Measurements from ENCODE around the gene AFMID. TPM values are rescaled to one million over a fixed set of nuclear protein-coding genes. Genes with fewer than 3 reads are reported as not detected.

AFMID gene
- total and polyA plus RNA-seq, 2 donors (not counting 3 experiments of a cell fraction or from before 2014, with no cell fraction given): 33.5 to 42.9 TPM

DNA sequence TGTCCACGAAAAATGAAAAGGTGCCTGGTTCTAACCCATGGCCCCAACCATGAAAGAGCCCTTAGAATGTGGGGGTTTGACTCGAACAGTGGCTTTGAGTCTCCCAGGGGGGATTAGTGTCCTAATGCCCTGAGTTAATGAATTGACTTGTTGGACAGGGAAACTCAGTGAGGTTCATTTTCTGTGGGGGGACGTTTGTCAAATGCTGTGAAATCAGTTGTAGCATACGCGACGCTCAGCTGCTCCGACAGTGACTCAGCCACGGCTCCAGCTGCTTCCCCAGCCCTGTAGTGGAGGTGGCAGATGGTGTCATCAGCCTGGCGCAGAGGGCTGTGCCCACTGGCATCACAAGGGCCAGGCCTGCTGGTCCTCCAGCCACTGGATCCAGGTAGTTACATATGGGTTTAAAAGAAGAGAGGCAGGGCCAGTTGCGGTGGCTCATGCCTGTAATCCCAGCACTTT, 40.3 kb downstream of the AFMID start:
- Histone ChIP-seq H3K9me1 (replicated peaks; ENCODE audit: control insufficient read depth, extremely low read depth, insufficient read depth, low read length) (no peaks in the 10 kb centered on the region), H3K9ac (replicated peaks; ENCODE audit: extremely low read depth, insufficient read depth, low read length) (no peak overlapping the region), H3K36me3 (ENCODE audit: control insufficient read depth in 2 of 2, extremely low read depth in 1 of 2, insufficient read depth in 2 of 2, low read length in 2 of 2) (no peaks in the 10 kb centered on the region), H3K9me3 (replicated peaks; ENCODE audit: control insufficient read depth, insufficient read depth, low read length) (no peaks in the 10 kb centered on the region), H2AFZ (ENCODE audit: low read depth, low read length) (no peak overlapping the region), H3K4me1 (ENCODE audit: control insufficient read depth, extremely low read depth, insufficient read depth, low read length) (peaks cover 31% of the 10 kb centered on the region), H3K27me3 (ENCODE audit: control insufficient read depth in 2 of 2, insufficient read depth in 2 of 2, low read length in 2 of 2) (peaks cover 17 to 24% of the 10 kb centered on the region in 2 experiments), H3K4me2 (ENCODE audit: insufficient read depth, low read length) (no peak overlapping the region), H3K4me3 (replicated peaks in 1 of 3; ENCODE audit: insufficient read depth in 1 of 3, low read depth in 1 of 3, low read length in 3 of 3) (no peak overlapping the region), H4K20me1 (replicated peaks; ENCODE audit: control insufficient read depth, extremely low read depth, insufficient read depth, low read length) (no peaks in the 10 kb centered on the region), H3K79me2 (ENCODE audit: control insufficient read depth, insufficient read depth, low read length) (no peaks in the 10 kb centered on the region), H3K27ac (ENCODE audit: insufficient read depth, low read depth, low read length) (no peak overlapping the region)
- DNase-seq (ENCODE audit: low read depth, low spot score) (no peak), FAIRE-seq (no peak)
- dilution Hi-C loops (cut with MboI; ENCODE audit: extremely low pct_ligation_motif_present, low sequenced_read_pairs): no loop called here
- POLR2A ChIA-PET: no interaction called here
- intact Hi-C loops (cut with micrococcal nuclease): no loop called here
- CTCF ChIA-PET: interaction anchor here (1.0 to 5.6 kb wide), 2 partner anchors 23 to 27 kb away, joined by 3 to 39 read pairs; no protein-coding TSS in a partner anchor
- no TSS peak for BruUV-seq (replicated peaks)
- TF ChIP-seq CTCF (IDR thresholded peaks at IDR 0.05; ENCODE audit: extremely low read depth in 1 of 2, insufficient read depth in 1 of 2, low read depth in 1 of 2, low read length in 2 of 2) (no peak), JUN (IDR thresholded peaks at IDR 0.05; ENCODE audit: borderline replicate concordance, insufficient read depth, insufficient read length, low read depth) (no peak), POLR2AphosphoS5 (IDR thresholded peaks at IDR 0.05; ENCODE audit: insufficient read depth, low read depth, low read length) (no peak), MYC (IDR thresholded peaks at IDR 0.05; ENCODE audit: low read depth, low read length) (no peak), POLR2A (IDR thresholded peaks at IDR 0.05; ENCODE audit: low read depth, low read length) (no peak), GATA2 (IDR thresholded peaks at IDR 0.05; ENCODE audit: insufficient read depth, insufficient read length, low read depth, low read length) (no peak), FOS (IDR thresholded peaks at IDR 0.05; ENCODE audit: borderline replicate concordance, insufficient read depth, low read length) (no peak), EZH2 (IDR thresholded peaks at IDR 0.05; ENCODE audit: borderline replicate concordance, low read depth, low read length, severe bottlenecking) (no peak)
- TF ChIP-seq, protein P1, sequence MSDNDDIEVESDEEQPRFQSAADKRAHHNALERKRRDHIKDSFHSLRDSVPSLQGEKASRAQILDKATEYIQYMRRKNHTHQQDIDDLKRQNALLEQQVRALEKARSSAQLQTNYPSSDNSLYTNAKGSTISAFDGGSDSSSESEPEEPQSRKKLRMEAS (IDR thresholded peaks at IDR 0.05; ENCODE audit: insufficient read depth, insufficient read length): no peak
